Measurements from ENCODE around the gene VIPR1.

GRCh38 chr3:42493126-42493797 is 9.2 kb upstream of the VIPR1 start:
- TF ChIP-seq CTCF (IDR thresholded peaks at IDR 0.05; ENCODE audit: insufficient read depth, low read length, poor library complexity, severe bottlenecking) (no peak), EZH2phosphoT487 (conservative IDR thresholded peaks at IDR 0.05; ENCODE audit: low read length) (no peak)

All from SU-DHL-6 (cell line).